Neural progenitor cell (in vitro differentiated cells): ENCODE results near the gene BSND.

Experiments
- EZH2 ChIP-seq: fragments of 200-600 bp; sonication (generic); IDR thresholded peaks from 2 replicates; pipeline ENCODE4 v1.6.1; 2017; ENCODE audit warnings: antibody characterized with exemption, mild to moderate bottlenecking, moderate library complexity
- EZH2phosphoT487 ChIP-seq: fragments of 200-600 bp; sonication (generic); IDR thresholded peaks from 2 replicates; pipeline ENCODE4 v1.6.1; 2017; ENCODE audit warnings: antibody characterized with exemption

- TF ChIP-seq EZH2phosphoT487, result no peak
- TF ChIP-seq EZH2, result no peak
These were observed 13.2 kb upstream of the BSND start for GRCh38 chr1:54985556-54985955.
